ENCODE data around the gene TMEM74B. TPM values are rescaled to one million over a fixed set of nuclear protein-coding genes. Genes with fewer than 3 reads are reported as not detected.

TMEM74B gene
- not detected in 2 replicates for total RNA-seq (2014; rRNA removed; shearing (Covaris generic))
- not detected in 2 replicates for total RNA-seq (2022)
- Bru-seq, nascent RNA, result not detected
- BruChase-seq, experiment 1, labeled RNA remaining after a 6-hour chase, result not detected
- BruChase-seq, experiment 2, labeled RNA remaining after a 2-hour chase, result not detected
- long read RNA-seq, result 0 reads

DNA sequence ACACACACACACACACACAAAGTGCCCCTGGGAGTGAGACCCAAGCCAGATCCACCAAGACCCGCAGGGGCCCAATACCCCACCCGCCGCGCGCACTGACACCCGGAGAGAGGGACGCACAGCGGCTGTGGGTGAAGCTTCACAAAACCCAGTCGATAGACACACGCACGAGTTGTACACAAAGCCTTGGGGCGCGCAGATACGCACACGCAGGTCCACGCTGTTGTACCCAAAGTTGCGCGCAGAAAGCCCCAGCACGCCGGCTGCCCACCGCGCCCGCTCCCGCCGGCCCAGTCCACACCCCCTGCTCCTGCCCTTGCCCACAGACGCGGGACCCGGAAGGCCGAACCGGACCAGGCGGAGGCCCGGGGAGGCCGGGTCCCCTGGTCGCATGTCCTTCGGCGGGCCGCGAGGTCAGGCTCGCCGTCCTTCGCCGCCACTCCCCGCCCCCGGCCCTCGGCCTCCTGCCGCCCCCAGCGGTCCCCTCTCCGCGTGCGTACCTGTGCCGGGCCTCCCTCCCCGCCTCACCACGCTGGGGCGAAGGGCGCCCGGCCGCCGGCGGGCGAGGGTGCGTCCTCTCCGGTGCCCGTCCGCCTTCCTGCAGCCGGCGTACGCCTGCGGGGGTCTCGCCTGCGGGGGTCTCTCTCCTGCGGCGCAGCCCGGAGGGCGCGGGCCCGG, at the start of gene TMEM74B:
TMEM74B (minus strand) TSS at position 344 of the 678 bp plus-strand sequence. CDS start 1,180 bp downstream, outside the sequence.
- Histone ChIP-seq H3K9me3 (ENCODE audit: low read length) (no peaks in the 10 kb centered on the region), H3K36me3 (ENCODE audit: insufficient read depth, low read length) (no peaks in the 10 kb centered on the region), H3K79me2 (ENCODE audit: insufficient read depth, low read depth, low read length) (no peaks in the 10 kb centered on the region), H3K4me1 (ENCODE audit: insufficient read depth, low read length, poor library complexity, severe bottlenecking) (no peaks in the 10 kb centered on the region), H4K20me1 (ENCODE audit: insufficient read depth, low read length) (no peaks in the 10 kb centered on the region), H3K27ac (ENCODE audit: low read depth, low read length, poor library complexity, severe bottlenecking) (no peak within 1 kb of the TSS), H3K4me3 (ENCODE audit: low read depth, low read length, poor library complexity, severe bottlenecking) (no peak within 1 kb of the TSS), H2AFZ (ENCODE audit: low read length) (no peak within 1 kb of the TSS), H3K9me2 (ENCODE audit: insufficient read depth, low read length) (no peaks in the 10 kb centered on the region), H3K4me2 (ENCODE audit: low read length) (no peak within 1 kb of the TSS; the same call in 1 of the 2 replicates)
- DNase-seq (ENCODE audit: low spot score), result no peak
- TF ChIP-seq EZH2phosphoT487 (IDR thresholded peaks at IDR 0.05; ENCODE audit: borderline replicate concordance, low read depth, low read length), result no peak
- TF ChIP-seq, protein P1, sequence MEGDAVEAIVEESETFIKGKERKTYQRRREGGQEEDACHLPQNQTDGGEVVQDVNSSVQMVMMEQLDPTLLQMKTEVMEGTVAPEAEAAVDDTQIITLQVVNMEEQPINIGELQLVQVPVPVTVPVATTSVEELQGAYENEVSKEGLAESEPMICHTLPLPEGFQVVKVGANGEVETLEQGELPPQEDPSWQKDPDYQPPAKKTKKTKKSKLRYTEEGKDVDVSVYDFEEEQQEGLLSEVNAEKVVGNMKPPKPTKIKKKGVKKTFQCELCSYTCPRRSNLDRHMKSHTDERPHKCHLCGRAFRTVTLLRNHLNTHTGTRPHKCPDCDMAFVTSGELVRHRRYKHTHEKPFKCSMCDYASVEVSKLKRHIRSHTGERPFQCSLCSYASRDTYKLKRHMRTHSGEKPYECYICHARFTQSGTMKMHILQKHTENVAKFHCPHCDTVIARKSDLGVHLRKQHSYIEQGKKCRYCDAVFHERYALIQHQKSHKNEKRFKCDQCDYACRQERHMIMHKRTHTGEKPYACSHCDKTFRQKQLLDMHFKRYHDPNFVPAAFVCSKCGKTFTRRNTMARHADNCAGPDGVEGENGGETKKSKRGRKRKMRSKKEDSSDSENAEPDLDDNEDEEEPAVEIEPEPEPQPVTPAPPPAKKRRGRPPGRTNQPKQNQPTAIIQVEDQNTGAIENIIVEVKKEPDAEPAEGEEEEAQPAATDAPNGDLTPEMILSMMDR (conservative IDR thresholded peaks at IDR 0.05; ENCODE audit: low read length), result no peak
- ChIA-PET POLR2A (no interaction called here), CTCF (ENCODE audit: unreplicated experiment) (no interaction called here)
- no TSS peak for BruUV-seq (replicated peaks)
- intact Hi-C loops (cut with micrococcal nuclease; ENCODE audit: unreplicated experiment), result no loop called here

GRCh38 chr20:1232286-1233111, 47.7 kb upstream of the TMEM74B start:
- CTCF ChIA-PET (ENCODE audit: unreplicated experiment), result no interaction called here
- no peak overlapping the region for H2AFZ ChIP-seq (ENCODE audit: low read length)

More at GRCh38 chr20:1232286-1233111, 47.7 kb upstream of the TMEM74B start:
- H3K36me3 ChIP-seq (ENCODE audit: insufficient read depth, low read length), result no peaks in the 10 kb centered on the region
- no peaks in the 10 kb centered on the region for H3K4me1 ChIP-seq (ENCODE audit: insufficient read depth, low read length, poor library complexity, severe bottlenecking)
- DNase-seq (ENCODE audit: low spot score), result no peak
- H3K27ac ChIP-seq (ENCODE audit: low read depth, low read length, poor library complexity, severe bottlenecking), result no peak overlapping the region
- no peaks in the 10 kb centered on the region for H4K20me1 ChIP-seq (ENCODE audit: insufficient read depth, low read length)
- BruUV-seq (replicated peaks), result no TSS peak
- intact Hi-C loops (cut with micrococcal nuclease; ENCODE audit: unreplicated experiment), result no loop called here
- no peaks in the 10 kb centered on the region for H3K9me2 ChIP-seq (ENCODE audit: insufficient read depth, low read length)
- no peaks in the 10 kb centered on the region for H3K9me3 ChIP-seq (ENCODE audit: low read length)
- no peaks in the 10 kb centered on the region for H3K79me2 ChIP-seq (ENCODE audit: insufficient read depth, low read depth, low read length)
- no peak for TF ChIP-seq EZH2phosphoT487 (IDR thresholded peaks at IDR 0.05; ENCODE audit: borderline replicate concordance, low read depth, low read length)
- TF ChIP-seq, protein P1 (conservative IDR thresholded peaks at IDR 0.05; ENCODE audit: low read length), result no peak
- H3K4me2 ChIP-seq (ENCODE audit: low read length), result no peak overlapping the region
- no peak overlapping the region for H3K4me3 ChIP-seq (ENCODE audit: low read depth, low read length, poor library complexity, severe bottlenecking)
- POLR2A ChIA-PET, result no interaction called here

All from OCI-LY7 (cell line).